Ramos (cell line): ENCODE data around the gene CNDP1.

Experiments
- in situ Hi-C: fragments of 300-500 bp; cut with MboI; formaldehyde crosslinking; loops from one replicate; pipeline ENCODE4 v1.14.3; 2022; ENCODE audit warnings: low sequenced_read_pairs; ENCODE audit not compliant: unreplicated experiment

The CNDP1 gene

DNA sequence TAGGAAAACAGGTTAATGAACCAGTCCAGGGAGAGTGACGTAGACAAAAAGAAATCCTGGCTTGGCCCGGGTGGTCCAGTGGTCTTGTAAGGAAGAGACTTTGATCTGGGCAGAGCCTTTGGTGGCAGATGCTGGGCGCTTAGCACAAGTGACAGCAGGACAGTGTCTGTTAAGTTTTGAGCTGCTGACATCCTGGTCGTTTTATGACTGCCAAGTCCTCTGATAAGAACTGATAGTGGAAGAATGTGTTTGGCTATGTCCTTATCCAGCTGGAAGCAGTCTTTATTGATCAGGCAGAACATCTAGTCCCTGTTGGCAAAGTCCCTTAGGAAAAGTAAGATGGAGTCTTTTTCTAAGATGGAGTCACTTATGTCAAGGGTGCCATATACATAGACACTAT, 36.0 kb downstream of the CNDP1 start:
- in situ Hi-C loops = no loop called here

DNA sequence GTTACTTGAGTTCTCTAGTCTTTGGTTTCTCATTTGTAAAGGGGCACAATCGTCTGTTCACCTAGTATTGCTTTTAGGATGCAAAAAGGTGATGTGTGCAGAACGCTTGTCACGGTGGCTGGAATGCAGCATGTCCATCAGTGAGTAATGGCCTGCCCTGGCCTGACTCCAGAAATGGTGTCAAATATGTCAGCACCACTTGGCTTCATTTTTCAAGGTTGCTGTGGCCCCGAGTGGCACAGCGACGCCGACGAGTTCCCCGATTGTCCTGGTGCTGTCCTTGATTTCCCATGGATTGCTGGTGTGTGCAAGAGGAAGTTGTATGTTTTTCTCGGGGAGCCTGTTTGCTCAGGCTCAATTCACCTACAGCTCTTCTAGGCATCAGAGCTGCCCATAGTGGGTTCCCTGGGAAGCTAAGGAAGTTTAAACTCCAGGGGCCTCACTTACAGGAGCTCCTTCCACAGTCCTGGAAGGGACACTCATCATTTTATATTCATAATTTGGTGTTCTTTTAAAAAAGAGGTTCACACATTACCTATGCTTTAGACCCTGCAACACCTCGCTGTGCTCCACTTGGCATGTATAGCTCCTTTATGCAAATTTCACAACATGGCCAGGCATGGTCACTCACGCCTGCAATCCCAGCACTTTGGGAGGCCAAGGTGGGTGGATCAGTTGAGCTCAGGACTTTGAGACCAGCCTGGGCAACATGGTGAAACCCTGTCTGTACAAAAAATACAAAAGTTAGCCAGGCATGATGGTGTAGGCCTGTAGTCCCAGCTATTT, 37.8 kb downstream of the CNDP1 start:
- in situ Hi-C loops = no loop called here

DNA sequence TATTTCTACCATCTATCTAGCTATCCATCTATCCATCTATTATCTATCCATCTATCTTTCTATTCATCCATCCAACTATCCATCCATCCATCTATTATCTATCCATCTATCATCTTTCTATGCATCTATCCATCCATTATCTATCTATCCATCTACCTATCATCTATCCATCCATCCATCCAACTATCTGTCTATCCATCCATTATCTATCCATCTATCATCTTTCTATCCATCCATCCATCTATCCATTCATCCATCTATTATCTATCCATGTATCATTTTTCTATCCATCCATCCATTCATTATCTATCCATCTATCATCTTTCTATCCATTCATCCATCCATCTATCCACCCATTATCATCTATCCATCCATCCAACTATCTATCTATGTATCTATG, 38.8 kb downstream of the CNDP1 start:
- in situ Hi-C loops = no loop called here

DNA sequence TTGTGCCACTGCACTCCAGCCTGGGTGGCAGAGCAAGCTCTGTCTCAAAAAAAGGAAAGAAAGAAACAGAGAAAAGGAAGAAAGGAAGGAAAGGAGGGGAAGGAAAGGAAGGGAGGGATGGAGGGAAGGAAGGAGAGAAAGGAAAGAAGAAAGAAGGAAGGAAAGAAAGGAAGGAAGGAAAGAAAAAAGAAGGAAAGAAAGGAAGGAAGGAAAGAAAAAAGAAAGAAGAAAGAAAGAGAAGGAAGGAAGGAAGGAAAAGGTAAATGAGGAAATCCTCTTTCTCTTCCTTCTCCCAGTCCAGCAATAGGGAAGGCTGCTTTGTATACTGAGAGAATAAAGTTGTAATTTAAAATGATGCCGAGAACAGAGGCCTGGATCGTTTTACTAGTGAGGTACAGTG, 40.6 kb downstream of the CNDP1 start:
- in situ Hi-C loops = no loop called here

DNA sequence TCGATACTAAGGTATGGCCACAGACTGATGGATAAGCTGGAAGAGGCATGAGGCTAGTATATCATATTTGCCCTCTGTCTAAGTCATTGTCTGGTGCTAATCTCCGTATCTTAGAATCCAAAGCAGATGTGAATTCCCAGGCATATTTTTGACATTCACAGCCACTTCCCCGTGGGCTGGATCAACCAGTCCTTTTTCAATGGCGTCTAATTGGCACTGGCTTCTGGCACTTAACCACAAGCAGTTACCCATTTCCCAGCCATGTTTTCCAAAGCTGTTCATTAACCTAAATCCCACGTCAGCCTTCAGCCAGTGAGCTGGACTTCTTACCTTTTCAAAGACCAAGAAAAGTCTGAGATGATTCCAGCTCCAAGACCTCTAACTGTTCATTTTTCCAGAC, 42.7 kb downstream of the CNDP1 start:
- in situ Hi-C loops = no loop called here

DNA sequence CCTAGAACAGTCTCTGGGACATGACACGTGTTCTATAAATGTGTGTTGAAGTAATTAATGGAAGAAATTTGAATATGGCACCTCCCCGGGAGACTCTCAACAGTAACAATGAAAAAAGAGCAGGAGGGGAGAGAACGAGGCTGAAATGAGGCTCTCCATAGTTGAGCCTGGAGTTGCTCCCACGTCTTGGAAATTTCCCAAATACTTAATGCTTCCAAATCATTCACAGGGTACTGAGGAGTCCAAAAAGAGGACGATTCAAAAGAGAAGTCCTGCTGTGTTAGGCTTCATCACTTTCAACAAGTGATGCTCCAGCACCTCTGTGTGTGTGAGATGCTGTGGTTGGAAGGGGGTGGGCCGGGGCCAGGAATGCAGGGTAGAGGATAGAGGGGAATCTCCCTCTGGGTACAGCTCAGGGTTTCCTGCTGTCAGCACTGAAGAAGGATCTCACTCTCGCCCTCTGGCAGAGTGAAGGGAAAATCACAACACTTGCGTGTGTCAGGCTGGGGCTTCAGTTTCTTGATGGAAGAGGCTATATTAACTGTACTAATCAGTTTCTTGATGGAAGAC, 45.3 kb downstream of the CNDP1 start:
- in situ Hi-C loops = no loop called here

DNA sequence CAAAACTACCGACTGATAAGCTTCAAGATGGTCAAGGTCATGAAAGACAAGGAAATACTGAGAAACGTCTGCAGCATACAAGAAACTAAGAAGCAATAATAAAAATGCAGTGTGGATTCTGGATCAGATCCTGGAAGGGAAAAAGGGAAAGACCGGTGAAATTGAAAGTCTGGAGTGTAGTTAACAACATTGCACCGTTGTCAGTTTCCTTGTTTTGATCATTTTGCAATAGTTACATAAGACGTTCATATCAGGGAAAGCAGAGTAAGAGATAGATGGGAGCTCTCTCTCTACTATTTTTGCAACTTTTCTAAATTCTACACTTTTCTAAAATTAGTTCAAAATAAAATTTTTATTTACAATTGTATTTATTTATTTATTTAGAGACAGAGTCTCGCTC, 48.3 kb downstream of the CNDP1 start:
- in situ Hi-C loops = no loop called here

DNA sequence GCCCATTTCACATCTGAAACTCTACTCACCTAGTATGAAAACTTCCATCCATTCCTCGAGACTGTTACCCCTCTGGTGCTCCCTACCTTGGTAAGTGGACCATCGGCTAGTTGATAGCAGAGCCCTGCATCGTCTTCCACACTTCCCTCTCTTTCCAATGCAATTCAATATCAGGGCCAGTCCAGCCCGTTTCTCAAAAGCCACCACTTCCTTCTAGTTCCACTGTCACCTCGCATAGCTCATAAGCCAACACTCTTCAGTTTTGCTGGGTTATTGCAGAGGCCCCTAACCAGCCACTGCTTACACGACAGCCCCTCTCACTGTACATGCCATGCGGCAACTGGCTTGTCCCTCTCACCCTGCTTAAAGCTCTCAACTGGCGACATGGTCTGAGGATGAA, 53.1 kb downstream of the CNDP1 start:
- in situ Hi-C loops = no loop called here

DNA sequence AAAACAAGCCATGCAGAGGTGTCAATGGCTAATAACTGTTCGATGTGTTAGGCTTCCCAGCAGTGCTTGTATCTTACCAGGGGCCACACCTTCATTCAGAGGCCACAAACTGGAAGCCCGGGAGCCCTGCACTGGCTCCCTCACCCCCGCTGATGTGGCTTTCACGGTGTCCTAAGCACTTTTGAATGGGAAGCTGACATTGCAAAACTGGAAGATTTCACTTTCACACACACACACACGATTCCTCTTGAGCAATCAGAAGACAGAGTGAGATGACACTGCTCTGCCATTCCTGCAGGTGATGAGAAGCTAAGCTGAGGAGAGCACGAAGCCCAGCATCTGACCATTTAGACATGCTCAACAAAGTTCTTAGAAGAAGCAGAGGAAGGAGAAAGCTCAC, 54.7 kb downstream of the CNDP1 start:
- in situ Hi-C loops = no loop called here

DNA sequence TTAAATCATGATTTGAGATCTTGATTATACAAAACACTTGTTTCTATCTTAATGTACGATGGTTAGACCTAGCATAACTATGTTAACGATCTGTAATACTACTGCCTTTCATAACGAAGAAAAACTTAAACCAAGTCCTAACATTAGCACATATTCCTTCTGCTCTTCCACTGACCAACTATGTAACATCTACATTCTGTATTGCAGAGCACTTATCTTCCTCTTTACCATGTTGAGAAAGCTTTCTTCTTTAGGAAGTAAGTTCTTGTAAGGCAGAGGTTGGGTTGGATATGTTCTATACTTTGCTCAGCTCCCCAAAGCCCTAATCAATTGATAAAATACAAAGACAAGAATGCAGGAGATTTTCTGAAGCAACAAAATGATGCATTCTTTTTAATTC, 55.5 kb downstream of the CNDP1 start:
- in situ Hi-C loops = no loop called here

DNA sequence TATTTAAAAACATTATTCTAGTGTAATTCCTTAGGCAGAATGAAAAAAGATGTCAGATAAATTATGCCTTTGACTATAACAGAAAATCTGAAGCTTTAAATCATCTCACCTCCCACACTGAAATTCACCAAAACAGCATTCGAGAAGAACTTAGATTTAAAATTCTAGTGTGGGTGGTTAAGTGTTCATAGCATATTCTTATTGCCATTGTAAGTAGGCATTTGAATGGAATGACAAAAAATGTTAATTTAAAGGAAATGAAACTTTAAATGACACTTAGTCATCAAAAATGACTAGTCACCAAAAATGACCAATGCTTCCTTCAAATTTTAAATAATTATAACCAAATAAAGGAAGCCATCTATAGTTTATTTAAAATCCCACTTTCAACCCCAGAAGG, 56.4 kb downstream of the CNDP1 start:
- in situ Hi-C loops = no loop called here

DNA sequence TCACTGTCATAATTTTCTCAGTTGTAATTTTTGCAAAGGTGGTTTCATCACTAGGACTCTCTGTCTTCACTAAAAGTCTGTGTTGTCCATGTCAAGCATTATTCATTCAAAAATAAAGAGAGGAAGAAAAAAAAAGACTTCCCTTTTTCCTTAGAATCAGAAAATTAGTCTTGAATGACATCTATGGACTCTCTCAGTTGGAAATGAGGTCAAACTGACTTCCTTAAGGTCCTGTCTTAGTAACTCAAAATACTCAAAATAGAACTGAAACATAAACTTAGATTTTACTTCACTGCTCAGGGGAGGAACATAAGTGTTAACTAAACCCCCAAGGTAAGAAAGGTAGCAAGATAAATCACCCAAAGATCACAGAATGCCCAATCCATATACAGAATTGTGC, 61.1 kb downstream of the CNDP1 start:
- in situ Hi-C loops = no loop called here

DNA sequence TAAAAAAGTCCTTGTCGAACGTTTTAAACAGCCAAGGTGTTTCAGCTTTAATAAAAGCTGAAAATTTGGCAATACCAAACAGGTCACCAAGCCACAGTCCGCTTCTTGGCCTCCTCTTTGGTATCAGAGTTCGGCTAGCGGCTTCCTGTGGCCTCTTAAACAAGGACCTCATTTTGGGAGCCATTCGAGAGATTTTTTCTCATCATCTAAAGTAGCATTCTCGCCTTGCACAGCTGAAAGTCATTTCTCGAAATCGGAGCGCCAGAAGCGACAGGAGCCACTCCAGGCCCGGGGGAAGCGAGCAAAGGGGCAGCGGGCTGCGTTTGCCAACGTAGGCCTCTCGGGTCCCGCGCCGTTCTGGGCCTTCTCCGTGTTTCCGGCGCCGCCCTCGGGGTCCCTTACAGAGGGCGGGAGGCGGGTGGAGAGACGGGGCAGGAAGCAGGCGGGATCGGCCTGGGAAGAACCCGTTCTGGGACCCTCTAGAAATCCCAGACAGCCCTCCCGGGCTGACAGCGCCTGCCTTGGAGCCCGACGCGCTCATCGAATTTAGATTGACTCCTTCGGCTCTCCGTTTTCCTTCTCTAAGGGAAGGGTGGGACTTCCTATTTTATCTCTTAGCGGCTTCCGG, 62.8 kb downstream of the CNDP1 start:
- in situ Hi-C loops = no loop called here

DNA sequence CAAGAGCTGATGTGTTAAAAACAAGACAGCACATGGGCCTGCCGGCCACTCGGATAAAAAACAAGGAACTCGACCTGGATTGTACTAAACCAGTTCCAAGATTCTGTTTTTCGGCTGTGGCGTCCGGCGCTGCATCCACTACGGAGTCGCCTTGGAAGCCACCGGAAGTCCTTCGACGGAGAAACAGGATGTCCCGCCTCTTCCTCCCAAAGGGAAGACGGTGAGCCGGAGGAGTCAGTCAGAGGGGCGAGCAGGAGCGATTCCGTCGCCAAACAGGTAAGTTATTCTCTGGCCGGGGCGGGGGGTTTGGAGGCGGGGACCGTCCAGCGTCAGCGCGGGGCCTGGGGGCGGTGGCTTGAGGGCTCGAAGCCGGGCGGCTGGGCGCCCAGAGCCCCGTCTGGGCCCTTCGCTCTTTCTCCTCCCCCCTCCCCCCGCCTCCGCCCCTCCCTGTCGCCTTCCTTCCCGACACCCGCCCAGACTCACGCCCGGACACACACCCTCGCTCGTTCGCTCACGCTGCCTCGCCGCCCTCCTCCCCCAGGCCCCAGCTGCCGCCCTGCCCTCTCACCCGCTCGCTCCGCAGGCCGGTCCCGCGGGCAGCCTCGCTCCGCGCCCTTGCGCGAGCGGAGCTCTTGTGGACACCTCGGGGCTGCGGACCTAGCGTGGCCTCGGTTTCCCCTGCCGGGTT, 63.5 kb downstream of the CNDP1 start, which contains the start of gene ZNF407:
ZNF407 (plus strand) TSS at position 209 of the 688 bp plus-strand sequence. CDS start 33,150 bp downstream, outside the sequence.
- in situ Hi-C loops = no loop called here

DNA sequence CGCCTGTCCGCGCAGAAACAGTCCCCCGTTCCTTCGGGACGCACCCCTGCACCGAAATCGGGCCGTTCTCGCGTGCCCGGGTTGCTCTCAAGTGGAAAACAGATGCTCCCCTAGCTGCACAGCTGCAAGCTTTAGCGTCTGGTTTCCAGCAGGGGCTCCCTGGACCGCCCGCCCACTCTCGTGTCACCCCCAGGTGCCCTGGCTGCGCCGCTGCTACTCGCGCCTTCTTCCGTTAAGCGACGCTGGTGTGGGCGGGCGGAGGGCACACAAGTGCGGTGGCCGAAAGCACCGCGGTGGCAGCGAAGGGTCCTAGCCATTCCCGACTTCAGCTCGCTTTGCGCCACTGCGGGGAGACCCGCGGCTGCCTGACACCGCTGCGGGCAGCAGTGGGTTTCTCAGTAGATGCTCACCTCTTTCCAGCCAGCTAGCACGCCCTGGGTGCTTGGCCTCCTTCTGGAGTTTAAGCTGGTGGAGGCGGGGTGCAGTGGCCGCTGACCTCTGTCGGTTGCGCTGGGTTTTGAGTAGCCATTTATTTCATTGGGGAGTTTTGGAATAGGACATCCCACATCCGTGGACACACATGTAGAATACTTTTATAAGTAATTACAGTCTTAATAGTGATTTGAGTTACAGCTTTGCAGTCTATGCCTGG, 64.2 kb downstream of the CNDP1 start:
- in situ Hi-C loops = no loop called here

DNA sequence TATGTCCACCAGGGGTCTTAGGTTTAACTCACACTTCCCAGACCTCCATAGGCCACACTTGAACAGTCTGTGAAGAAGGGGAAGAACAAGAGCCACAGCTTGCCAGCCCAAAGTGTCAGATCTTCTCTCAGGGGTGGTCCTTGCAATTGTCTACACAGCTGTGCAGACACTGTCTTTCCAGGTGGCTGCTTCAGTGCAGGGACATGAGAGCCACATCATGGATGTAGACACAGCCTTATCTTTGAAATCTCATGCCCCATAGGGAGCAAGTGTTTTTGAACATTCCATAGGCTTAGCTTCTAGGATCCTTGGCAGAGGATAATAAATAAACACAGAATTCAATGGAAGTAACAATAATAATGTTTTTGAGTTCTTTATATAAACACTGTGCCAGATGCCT, 70.1 kb downstream of the CNDP1 start:
- in situ Hi-C loops = no loop called here

DNA sequence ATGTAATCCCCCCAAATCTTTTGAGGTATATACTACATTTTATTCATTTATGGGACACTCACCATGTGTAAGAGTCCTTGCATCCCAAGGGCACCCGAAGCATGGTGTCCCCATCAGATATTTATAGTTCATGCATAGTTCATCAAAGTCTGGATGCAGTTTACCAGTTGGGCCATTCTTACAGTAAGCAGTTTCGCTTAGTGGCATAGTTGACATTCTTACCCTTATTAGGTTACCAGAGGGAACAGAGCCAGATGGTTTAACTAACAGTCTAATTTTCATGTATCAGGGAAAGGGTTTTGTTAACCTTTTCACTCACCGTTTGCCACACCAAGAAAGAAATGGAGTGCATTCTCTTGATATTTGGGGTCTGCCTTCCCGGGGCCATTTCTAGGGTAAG, 70.5 kb downstream of the CNDP1 start:
- in situ Hi-C loops = no loop called here

DNA sequence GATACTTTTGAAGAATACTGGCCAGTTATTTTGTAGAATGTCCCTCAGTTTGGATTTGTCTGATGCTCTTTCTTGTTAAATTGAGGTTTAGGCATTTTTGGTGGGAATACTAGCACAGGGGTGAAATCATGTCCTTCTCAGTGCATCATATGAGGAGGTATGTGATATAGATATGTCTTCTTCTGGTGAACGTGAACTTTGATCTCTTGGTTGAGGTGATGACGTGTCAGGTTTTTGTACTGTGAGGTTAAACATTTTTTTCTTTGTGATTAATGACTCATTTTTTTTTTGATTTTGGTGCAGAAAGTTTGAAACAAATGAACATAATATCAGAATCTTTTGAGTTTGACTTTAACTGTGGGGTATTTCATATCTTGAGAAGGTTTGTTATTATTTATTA, 74.4 kb downstream of the CNDP1 start:
- in situ Hi-C loops = no loop called here

DNA sequence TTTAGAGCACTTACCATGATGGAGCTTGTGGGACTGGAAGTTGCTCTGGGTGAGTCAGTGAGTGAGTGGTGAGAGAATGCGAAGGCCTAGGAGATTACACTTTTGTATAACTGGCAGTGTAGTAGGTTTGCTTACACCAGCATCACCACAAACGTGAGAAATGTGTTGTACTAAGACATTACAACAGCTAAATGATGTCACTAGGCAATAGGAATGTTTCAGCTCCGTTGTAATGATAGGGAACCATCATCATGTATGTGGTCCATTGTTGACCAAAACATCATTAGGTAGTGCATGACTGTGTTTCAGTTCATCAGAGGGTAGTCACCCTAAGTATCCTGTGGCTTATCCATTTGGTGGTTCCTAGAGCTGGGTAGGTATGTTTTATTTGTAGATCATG, 75.2 kb downstream of the CNDP1 start:
- in situ Hi-C loops = no loop called here

DNA sequence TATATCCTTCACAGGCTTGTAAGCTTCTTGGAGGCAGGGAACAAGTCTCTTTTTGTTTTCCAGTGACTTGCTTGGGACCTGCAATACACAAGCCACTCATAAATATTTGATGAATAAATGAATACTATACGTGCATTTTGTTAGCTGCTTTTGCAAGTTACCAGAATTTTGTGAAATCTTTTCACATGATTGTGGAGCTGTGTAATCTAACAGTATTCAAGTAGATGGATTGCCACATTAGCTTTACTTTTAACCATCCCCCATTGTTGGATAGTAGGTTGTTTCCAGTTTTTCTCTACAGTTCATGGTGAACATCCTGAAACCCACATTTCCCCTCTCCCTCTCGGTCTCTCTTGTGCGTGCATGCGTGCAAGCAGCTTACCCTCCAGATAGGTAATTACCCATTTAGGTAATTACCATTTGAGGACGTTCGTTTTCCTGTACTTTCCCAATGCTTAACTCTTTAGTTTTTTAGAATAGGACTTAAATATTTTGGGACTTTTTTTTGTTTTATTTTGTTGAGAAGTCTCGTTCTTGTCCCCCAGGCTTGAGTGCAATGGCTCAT, 75.8 kb downstream of the CNDP1 start:
- in situ Hi-C loops = no loop called here
